Dendritic cell treated with granulocyte-macrophage colony-stimulating factor and Interleukin-4, amounts not matched to agents 40 ng/mL and 50 ng/mL, for 4 days (primary cell): ENCODE measurements around the gene CRTAC1.

ENCODE experiments used
- H3K27ac Mint-ChIP-seq: one replicate; pipeline ENCODE4 v1.8.0; 2022; ENCODE audit warnings: mild to moderate bottlenecking, mixed read lengths
- H3K27me3 Mint-ChIP-seq: one replicate; pipeline ENCODE4 v1.8.0; 2022; ENCODE audit warnings: mild to moderate bottlenecking, mixed read lengths
- H3K36me3 Mint-ChIP-seq: one replicate; pipeline ENCODE4 v1.8.0; 2022; ENCODE audit warnings: low read depth, mixed read lengths
- H3K4me1 Mint-ChIP-seq: one replicate; pipeline ENCODE4 v1.8.0; 2022; ENCODE audit warnings: low read depth, mixed read lengths
- H3K4me3 Mint-ChIP-seq: one replicate; pipeline ENCODE4 v1.8.0; 2022; ENCODE audit warnings: mild to moderate bottlenecking, moderate library complexity, mixed read lengths
- H3K9me3 Mint-ChIP-seq: one replicate; pipeline ENCODE4 v1.8.0; 2022; ENCODE audit warnings: mixed read lengths
- intact Hi-C: fragments of 100-400 bp; cut with micrococcal nuclease; formaldehyde crosslinking; loops from one replicate; pipeline ENCODE4 v1.15.0; 2022

The CRTAC1 gene

GRCh38 chr10:97974526-97975525 lies 55.6 kb downstream of the CRTAC1 start:
- no peaks in the 10 kb centered on the region for H3K9me3 Mint-ChIP-seq
- no peak overlapping the region for H3K27ac Mint-ChIP-seq
- intact Hi-C loops, result no loop called here

GRCh38 chr10:97974100-97974499 lies 56.3 kb downstream of the CRTAC1 start:
- no peak overlapping the region for H3K27ac Mint-ChIP-seq
- H3K9me3 Mint-ChIP-seq, result no peaks in the 10 kb centered on the region
- no peak overlapping the region for H3K4me3 Mint-ChIP-seq
- intact Hi-C loops, result no loop called here
- peaks cover 63% of the 10 kb centered on the region for H3K27me3 Mint-ChIP-seq
- H3K4me1 Mint-ChIP-seq, result no peaks in the 10 kb centered on the region
- H3K36me3 Mint-ChIP-seq, result no peaks in the 10 kb centered on the region

More at GRCh38 chr10:97974526-97975525, 55.6 kb downstream of the CRTAC1 start:
- H3K4me3 Mint-ChIP-seq, result no peak overlapping the region
- peaks cover 55% of the 10 kb centered on the region for H3K27me3 Mint-ChIP-seq
- no peaks in the 10 kb centered on the region for H3K4me1 Mint-ChIP-seq
- H3K36me3 Mint-ChIP-seq, result no peaks in the 10 kb centered on the region

- peaks cover 46% of the 10 kb centered on the region for H3K27me3 Mint-ChIP-seq
- no peak overlapping the region for H3K27ac Mint-ChIP-seq
These were observed 60.8 kb downstream of the CRTAC1 start for GRCh38 chr10:97969538-97970079.

GRCh38 chr10:97964748-97965147 lies 65.7 kb downstream of the CRTAC1 start:
- H3K27me3 Mint-ChIP-seq, result peaks cover 33% of the 10 kb centered on the region
- intact Hi-C loops, result no loop called here

More at GRCh38 chr10:97969538-97970079, 60.8 kb downstream of the CRTAC1 start:
- Mint-ChIP-seq H3K9me3 (no peaks in the 10 kb centered on the region), H3K4me3 (no peak overlapping the region), H3K4me1 (no peaks in the 10 kb centered on the region), H3K36me3 (no peaks in the 10 kb centered on the region)
- intact Hi-C loops, result no loop called here

GRCh38 chr10:97961945-97962344 lies 68.5 kb downstream of the CRTAC1 start:
- peaks cover 27% of the 10 kb centered on the region for H3K27me3 Mint-ChIP-seq
- H3K4me3 Mint-ChIP-seq, result no peak overlapping the region
- H3K36me3 Mint-ChIP-seq, result no peaks in the 10 kb centered on the region
- no peaks in the 10 kb centered on the region for H3K9me3 Mint-ChIP-seq
- H3K27ac Mint-ChIP-seq, result no peak overlapping the region
- intact Hi-C loops, result no loop called here
- H3K4me1 Mint-ChIP-seq, result no peaks in the 10 kb centered on the region

More at GRCh38 chr10:97964748-97965147, 65.7 kb downstream of the CRTAC1 start:
- Mint-ChIP-seq H3K4me3 (no peak overlapping the region), H3K9me3 (no peaks in the 10 kb centered on the region), H3K4me1 (no peaks in the 10 kb centered on the region), H3K36me3 (no peaks in the 10 kb centered on the region), H3K27ac (no peak overlapping the region)

GRCh38 chr10:97960269-97961056 lies 70.0 kb downstream of the CRTAC1 start:
- H3K27ac Mint-ChIP-seq, result no peak overlapping the region
- peaks cover 23% of the 10 kb centered on the region for H3K27me3 Mint-ChIP-seq
- H3K4me1 Mint-ChIP-seq, result no peaks in the 10 kb centered on the region
- no peaks in the 10 kb centered on the region for H3K9me3 Mint-ChIP-seq
- H3K36me3 Mint-ChIP-seq, result no peaks in the 10 kb centered on the region
- intact Hi-C loops, result no loop called here
- no peak overlapping the region for H3K4me3 Mint-ChIP-seq

GRCh38 chr10:97949462-97949861 lies 81.0 kb downstream of the CRTAC1 start:
- H3K9me3 Mint-ChIP-seq, result peaks cover 27% of the 10 kb centered on the region

GRCh38 chr10:97948822-97949221 lies 81.6 kb downstream of the CRTAC1 start:
- H3K4me3 Mint-ChIP-seq, result no peak overlapping the region
- peaks cover 27% of the 10 kb centered on the region for H3K9me3 Mint-ChIP-seq
- intact Hi-C loops, result no loop called here
- H3K27me3 Mint-ChIP-seq, result peaks cover 8% of the 10 kb centered on the region
- no peaks in the 10 kb centered on the region for H3K36me3 Mint-ChIP-seq
- H3K4me1 Mint-ChIP-seq, result no peaks in the 10 kb centered on the region
- H3K27ac Mint-ChIP-seq, result no peak overlapping the region

More at GRCh38 chr10:97949462-97949861, 81.0 kb downstream of the CRTAC1 start:
- Mint-ChIP-seq H3K36me3 (no peaks in the 10 kb centered on the region), H3K27me3 (peaks cover 9% of the 10 kb centered on the region), H3K4me3 (no peak overlapping the region), H3K4me1 (no peaks in the 10 kb centered on the region), H3K27ac (no peak overlapping the region)
- intact Hi-C loops, result no loop called here

- intact Hi-C loops, result no loop called here
- Mint-ChIP-seq H3K4me1 (no peaks in the 10 kb centered on the region), H3K27ac (no peak overlapping the region), H3K4me3 (no peak overlapping the region), H3K9me3 (peaks cover 27% of the 10 kb centered on the region), H3K27me3 (peaks cover 17% of the 10 kb centered on the region), H3K36me3 (no peaks in the 10 kb centered on the region)
These were observed 85.6 kb downstream of the CRTAC1 start for GRCh38 chr10:97944772-97945171.

GRCh38 chr10:97943294-97943693 lies 87.1 kb downstream of the CRTAC1 start:
- H3K4me3 Mint-ChIP-seq, result no peak overlapping the region
- intact Hi-C loops, result no loop called here
- no peaks in the 10 kb centered on the region for H3K4me1 Mint-ChIP-seq
- H3K27ac Mint-ChIP-seq, result no peak overlapping the region
- H3K36me3 Mint-ChIP-seq, result no peaks in the 10 kb centered on the region
- peaks cover 13% of the 10 kb centered on the region for H3K9me3 Mint-ChIP-seq
- peaks cover 16% of the 10 kb centered on the region for H3K27me3 Mint-ChIP-seq

GRCh38 chr10:97940534-97940933 lies 89.9 kb downstream of the CRTAC1 start:
- Mint-ChIP-seq H3K27ac (no peak overlapping the region), H3K4me1 (no peaks in the 10 kb centered on the region), H3K27me3 (peaks cover 22% of the 10 kb centered on the region), H3K36me3 (no peaks in the 10 kb centered on the region), H3K9me3 (no peaks in the 10 kb centered on the region), H3K4me3 (no peak overlapping the region)
- intact Hi-C loops, result no loop called here

GRCh38 chr10:97939446-97939990 lies 90.9 kb downstream of the CRTAC1 start:
- Mint-ChIP-seq H3K27ac (no peak overlapping the region), H3K36me3 (no peaks in the 10 kb centered on the region), H3K27me3 (peaks cover 22% of the 10 kb centered on the region), H3K4me1 (no peaks in the 10 kb centered on the region), H3K9me3 (no peaks in the 10 kb centered on the region), H3K4me3 (no peak overlapping the region)
- intact Hi-C loops, result no loop called here

GRCh38 chr10:97937928-97938327 lies 92.5 kb downstream of the CRTAC1 start:
- H3K4me1 Mint-ChIP-seq, result no peaks in the 10 kb centered on the region
- H3K36me3 Mint-ChIP-seq, result no peaks in the 10 kb centered on the region
- intact Hi-C loops, result no loop called here
- H3K9me3 Mint-ChIP-seq, result no peaks in the 10 kb centered on the region
- H3K4me3 Mint-ChIP-seq, result no peak overlapping the region
- peaks cover 22% of the 10 kb centered on the region for H3K27me3 Mint-ChIP-seq
- no peak overlapping the region for H3K27ac Mint-ChIP-seq
